T-helper 17 cell (primary cell): Measurements from ENCODE around the gene DOP1A. TPM values are rescaled to one million over a fixed set of nuclear protein-coding genes. Genes with fewer than 3 reads are reported as not detected.

Experiments used
- ATAC-seq: fragments of 150-1000 bp; cut with Tn5 transposase; 2 replicates; pipeline ENCODE4 v1.10.0; 2021; ENCODE audit warnings: mild to moderate bottlenecking, moderate library complexity
- DNase-seq, 3 donors: peaks; one replicate each; pipeline versions ENCODE4 v3.0.0 to v3.0.0-alpha.2; 2020 to 2021
- H3K9me3 ChIP-seq: one replicate; pipeline ENCODE4 v1.7.0; 2013; ENCODE audit warnings: low read length, mild to moderate bottlenecking; ENCODE audit not compliant: control insufficient read depth, poor library complexity, severe bottlenecking
- H3K27ac Mint-ChIP-seq: one replicate; pipeline ENCODE4 v1.8.0; 2022; ENCODE audit warnings: mild to moderate bottlenecking, moderate library complexity, mixed read lengths
- H3K27me3 Mint-ChIP-seq: one replicate; pipeline ENCODE4 v1.8.0; 2022; ENCODE audit warnings: mixed read lengths
- H3K36me3 Mint-ChIP-seq: one replicate; pipeline ENCODE4 v1.8.0; 2022; ENCODE audit warnings: low read depth, mixed read lengths
- H3K4me1 Mint-ChIP-seq: one replicate; pipeline ENCODE4 v1.8.0; 2022; ENCODE audit warnings: mild to moderate bottlenecking, mixed read lengths
- H3K4me3 Mint-ChIP-seq: one replicate; pipeline ENCODE4 v1.8.0; 2022; ENCODE audit warnings: mild to moderate bottlenecking, moderate library complexity, mixed read lengths
- total RNA-seq, 4 donors: library from RNA in 2 of 4; stranded (reverse) in 2 of 4; gene quantifications; one replicate each; pipeline ENCODE4 v1.2.3 and lab custom pipeline; 2022 to 2026

Gene DOP1A, protein sequence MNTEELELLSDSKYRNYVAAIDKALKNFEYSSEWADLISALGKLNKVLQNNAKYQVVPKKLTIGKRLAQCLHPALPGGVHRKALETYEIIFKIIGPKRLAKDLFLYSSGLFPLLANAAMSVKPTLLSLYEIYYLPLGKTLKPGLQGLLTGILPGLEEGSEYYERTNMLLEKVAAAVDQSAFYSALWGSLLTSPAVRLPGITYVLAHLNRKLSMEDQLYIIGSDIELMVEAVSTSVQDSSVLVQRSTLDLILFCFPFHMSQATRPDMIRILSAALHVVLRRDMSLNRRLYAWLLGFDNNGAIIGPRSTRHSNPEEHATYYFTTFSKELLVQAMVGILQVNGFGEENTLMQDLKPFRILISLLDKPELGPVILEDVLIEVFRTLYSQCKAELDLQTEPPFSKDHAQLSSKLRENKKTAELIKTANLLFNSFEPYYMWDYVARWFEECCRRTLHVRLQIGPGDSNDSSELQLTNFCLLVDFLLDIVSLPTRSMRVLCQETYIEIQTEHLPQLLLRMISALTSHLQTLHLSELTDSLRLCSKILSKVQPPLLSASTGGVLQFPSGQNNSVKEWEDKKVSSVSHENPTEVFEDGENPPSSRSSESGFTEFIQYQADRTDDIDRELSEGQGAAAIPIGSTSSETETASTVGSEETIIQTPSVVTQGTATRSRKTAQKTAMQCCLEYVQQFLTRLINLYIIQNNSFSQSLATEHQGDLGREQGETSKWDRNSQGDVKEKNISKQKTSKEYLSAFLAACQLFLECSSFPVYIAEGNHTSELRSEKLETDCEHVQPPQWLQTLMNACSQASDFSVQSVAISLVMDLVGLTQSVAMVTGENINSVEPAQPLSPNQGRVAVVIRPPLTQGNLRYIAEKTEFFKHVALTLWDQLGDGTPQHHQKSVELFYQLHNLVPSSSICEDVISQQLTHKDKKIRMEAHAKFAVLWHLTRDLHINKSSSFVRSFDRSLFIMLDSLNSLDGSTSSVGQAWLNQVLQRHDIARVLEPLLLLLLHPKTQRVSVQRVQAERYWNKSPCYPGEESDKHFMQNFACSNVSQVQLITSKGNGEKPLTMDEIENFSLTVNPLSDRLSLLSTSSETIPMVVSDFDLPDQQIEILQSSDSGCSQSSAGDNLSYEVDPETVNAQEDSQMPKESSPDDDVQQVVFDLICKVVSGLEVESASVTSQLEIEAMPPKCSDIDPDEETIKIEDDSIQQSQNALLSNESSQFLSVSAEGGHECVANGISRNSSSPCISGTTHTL (N-terminal part only)
- total RNA-seq: 10 to 100 TPM; 18.9 to 19.2 TPM
- total RNA-seq (lab: John Stamatoyannopoulos, UW): 81.3 to 108 reads per million in 2 donors

DNA sequence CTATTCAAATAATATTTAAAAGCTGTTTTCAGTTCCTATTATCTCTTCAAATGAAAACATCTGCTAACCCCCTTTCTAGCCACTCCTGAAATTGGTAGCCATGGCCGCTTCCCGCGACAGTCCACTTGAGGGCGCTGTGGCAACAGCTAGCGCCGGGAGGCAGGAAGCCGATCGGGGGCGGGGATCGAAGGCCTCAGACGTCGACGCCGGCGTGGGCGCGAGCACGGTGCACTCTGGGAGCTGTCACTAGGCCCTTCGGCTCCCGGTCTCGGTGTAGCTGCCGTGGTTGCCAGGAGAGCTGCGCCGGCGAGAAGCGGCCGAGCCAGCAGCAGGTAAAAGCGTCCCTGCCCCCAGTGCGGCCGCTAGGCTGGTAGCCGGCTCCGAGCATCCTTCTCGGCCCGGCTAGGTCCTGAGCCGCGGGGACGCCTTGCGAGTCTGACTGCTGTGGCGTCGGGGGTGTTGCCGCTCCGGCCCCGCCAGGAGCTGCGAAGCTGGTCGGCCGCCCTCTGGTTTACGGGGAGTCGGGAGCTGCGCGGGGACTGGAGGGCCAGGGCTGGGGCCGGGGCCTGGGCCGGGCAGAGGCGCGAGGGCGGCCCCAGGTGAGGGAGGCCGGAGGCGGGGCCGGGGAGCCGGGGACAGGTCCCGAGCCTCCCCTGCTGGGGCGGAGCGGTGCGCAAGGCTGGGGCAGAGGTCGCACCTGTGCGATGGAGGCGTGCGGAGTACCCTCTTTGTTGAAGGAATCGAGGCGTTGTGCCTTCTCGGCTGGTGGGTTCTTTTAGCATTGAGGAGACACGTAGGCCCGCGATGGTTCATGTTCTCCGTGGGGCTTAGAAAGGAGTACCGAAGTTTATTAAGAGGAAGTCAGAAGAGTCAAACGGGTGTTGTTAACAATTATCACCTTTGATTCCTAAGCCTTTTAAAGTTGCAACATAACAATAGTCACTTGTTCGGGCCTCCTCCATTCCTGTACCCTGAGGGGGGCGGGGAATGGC is at the start of gene DOP1A:
Gene DOP1A (plus strand): TSS at position 224 of the 992 bp plus-strand sequence. CDS start 29,307 bp downstream, outside the sequence.
- Mint-ChIP-seq H3K4me1 (peaks cover 27% of the 10 kb centered on the region), H3K27me3 (no peaks in the 10 kb centered on the region), H3K36me3 (no peaks in the 10 kb centered on the region), H3K4me3 (peak within 1 kb of the TSS; percentile 93), H3K27ac (peak within 1 kb of the TSS; percentile 87)
- H3K9me3 ChIP-seq: no peaks in the 10 kb centered on the region
- DNase-seq (peak; percentile 91 to 98 (median 95)), ATAC-seq (peak; percentile 90)

DNA sequence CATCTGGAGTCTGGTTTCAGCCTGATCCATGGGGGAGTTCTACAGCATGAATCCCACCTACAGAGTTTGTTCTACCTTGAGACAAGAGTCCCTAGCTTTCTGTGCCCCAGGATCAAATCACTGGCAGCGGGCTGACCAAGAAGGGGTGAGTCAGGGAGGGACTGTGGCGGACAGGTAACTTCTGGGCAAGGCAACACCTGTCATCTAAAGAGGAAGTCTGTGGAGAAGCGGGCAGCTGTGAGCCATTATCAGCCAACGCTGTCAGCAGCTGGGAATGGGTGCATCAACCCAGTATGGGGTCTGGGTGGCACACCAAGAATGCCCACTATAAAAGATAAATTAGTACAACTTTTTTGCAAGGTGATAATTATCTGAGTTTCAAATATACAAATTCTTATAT is 47.7 kb upstream of the DOP1A start:
- DNase-seq (no peak), ATAC-seq (no peak)
- Mint-ChIP-seq H3K4me3 (no peak overlapping the region), H3K27ac (no peak overlapping the region), H3K27me3 (no peaks in the 10 kb centered on the region), H3K4me1 (no peaks in the 10 kb centered on the region), H3K36me3 (peaks cover 9% of the 10 kb centered on the region)
- H3K9me3 ChIP-seq: no peaks in the 10 kb centered on the region

DNA sequence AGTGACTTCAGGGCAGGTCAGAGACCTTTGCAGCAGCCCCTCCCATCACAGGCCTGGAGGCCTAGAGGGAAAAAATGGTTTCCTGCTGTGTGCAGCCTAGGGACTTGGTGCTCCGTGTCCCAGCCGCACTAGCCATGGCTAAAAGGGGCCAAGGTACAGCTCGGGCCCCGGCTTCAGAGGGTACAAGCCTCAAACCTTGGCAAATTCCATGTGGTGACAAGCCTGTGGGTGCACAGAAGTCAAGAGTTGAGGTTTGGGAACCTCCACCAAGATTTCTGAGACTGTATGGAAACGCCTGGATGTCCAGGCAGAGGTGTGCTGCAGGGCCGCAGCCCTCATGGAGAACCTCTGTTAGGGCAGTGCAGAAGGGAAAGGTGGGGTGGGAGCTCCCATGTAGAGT is 35.8 kb upstream of the DOP1A start:
- ATAC-seq: no peak
- H3K4me1 Mint-ChIP-seq: no peaks in the 10 kb centered on the region
- no peaks in the 10 kb centered on the region for H3K27me3 Mint-ChIP-seq
- H3K36me3 Mint-ChIP-seq: peaks cover 7% of the 10 kb centered on the region
- no peak for DNase-seq
- H3K9me3 ChIP-seq: no peaks in the 10 kb centered on the region
- no peak overlapping the region for H3K4me3 Mint-ChIP-seq
- no peak overlapping the region for H3K27ac Mint-ChIP-seq

DNA sequence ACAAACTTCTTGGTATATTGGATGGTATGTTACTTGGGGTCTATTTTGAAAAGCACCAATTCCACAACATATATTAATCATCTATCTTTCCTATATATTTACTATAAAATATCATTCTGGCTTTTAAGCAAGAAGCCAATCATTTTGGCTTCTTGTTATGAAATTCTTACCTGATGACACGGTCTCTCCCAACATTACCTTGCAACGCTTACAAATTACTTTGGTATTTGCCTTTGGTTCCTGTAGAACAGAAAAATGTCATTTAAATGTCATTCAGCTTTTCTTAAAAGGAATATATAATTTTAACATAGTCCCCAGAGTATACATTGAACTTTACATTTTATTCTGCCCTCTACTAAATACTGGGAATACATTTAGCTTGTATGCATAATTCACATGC is 29.2 kb upstream of the DOP1A start:
- ATAC-seq (no peak), DNase-seq (no peak)
- H3K36me3 Mint-ChIP-seq: peaks cover 9% of the 10 kb centered on the region
- no peaks in the 10 kb centered on the region for H3K4me1 Mint-ChIP-seq
- H3K9me3 ChIP-seq: no peaks in the 10 kb centered on the region
- no peaks in the 10 kb centered on the region for H3K27me3 Mint-ChIP-seq
- H3K27ac Mint-ChIP-seq: no peak overlapping the region
- H3K4me3 Mint-ChIP-seq: no peak overlapping the region

DNA sequence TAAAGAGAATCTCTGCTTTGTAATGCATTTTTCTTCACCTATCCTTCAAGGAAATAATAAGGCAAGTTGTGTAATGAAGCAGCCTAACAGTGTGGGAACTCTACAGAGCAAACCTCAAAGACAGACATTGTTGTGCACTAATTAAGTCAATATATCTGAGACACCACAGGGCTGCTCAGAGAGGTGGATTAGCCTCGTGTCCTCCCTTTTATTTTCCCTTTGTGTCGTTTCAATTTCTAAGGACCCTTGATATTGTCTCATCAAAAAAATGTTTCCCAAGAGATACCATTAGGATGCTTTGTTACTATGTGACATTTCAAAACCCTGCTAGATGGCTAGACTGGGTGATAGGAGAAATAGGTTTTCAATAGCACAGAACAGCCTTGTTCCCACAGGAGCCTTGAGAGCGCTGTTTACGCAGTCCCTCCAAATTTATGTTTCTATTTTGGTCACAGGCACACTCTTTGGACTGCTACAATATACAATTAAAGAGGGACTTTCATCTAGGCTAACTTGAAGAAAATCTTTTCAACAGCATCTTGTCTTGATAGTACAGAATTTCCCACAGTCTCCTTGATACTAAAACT is 24.9 kb upstream of the DOP1A start:
- no peaks in the 10 kb centered on the region for H3K9me3 ChIP-seq
- H3K27ac Mint-ChIP-seq: no peak overlapping the region
- peaks cover 2% of the 10 kb centered on the region for H3K4me1 Mint-ChIP-seq
- H3K36me3 Mint-ChIP-seq: peaks cover under 1% of the 10 kb centered on the region
- ATAC-seq (no peak), DNase-seq (no peak)
- H3K4me3 Mint-ChIP-seq: no peak overlapping the region
- no peaks in the 10 kb centered on the region for H3K27me3 Mint-ChIP-seq

DNA sequence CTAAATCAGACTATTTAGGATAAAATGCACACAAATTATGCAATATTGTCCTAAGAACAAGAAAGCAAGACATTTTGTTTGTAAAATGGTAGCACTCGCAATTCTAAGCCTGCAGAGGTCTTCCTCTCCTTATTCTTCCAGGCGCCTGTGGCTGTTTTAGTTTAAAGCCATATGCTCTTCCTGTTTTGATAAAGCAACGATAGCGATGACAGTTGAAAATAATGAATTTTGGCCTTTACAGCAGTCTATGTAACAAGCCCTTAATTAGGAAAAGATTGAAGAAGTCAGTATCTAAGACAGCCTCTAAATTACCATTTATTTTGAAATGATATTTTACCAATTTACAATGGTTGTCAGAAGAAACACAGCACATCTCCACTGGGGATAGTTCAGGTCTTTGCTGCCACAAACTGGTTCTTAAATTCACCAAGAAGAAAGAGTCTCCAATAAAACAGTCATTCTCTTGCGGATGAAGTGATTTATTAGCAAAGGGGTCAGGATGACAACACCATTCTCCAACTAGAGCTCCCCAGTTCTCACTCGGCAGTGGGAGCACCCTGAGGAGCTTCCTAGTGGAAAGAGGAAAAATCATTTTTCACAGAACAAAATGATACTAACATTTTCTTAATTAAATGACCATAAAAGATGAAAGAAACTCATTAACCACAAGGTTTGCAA is 23.2 kb upstream of the DOP1A start:
- ATAC-seq (no peak), DNase-seq (no peak)
- H3K4me3 Mint-ChIP-seq: no peak overlapping the region
- no peaks in the 10 kb centered on the region for H3K27me3 Mint-ChIP-seq
- H3K36me3 Mint-ChIP-seq: no peaks in the 10 kb centered on the region
- no peak overlapping the region for H3K27ac Mint-ChIP-seq
- no peaks in the 10 kb centered on the region for H3K9me3 ChIP-seq
- H3K4me1 Mint-ChIP-seq: peaks cover 2% of the 10 kb centered on the region

DNA sequence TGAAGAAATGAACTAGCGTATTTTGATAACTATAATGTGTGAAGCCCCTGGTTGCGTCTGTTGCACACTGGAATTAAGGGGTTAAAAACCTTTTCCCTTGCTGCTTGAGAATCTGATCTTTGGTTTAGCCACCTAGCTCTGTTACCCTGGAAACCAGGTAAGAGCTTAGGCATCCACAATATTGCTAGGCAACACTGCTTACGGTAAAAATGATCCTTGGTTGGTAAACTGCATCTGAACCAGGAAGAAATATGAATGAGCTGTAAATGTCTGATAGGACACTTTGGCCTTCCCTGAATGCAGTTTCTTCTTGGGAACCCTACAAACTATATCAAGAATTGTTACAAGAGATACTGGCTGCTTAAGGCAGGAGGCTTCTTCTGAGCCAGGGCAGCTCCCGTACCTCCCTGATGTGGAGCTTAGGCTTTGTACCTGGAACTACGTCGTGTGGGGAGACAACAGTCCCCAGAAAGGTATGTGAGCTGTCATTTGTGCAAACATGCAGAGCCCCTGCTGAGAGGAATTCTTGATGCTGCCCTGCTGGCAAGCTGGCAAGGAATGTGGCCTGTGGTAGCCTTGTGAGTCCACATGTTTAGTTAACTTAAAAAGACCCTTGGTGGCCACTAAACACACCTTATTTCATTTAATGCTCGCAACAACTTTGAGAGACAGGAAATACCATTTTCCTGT is 20.3 kb upstream of the DOP1A start:
- H3K27ac Mint-ChIP-seq: peak overlapping the region; percentile 21
- H3K27me3 Mint-ChIP-seq: no peaks in the 10 kb centered on the region
- ATAC-seq (no peak), DNase-seq (no peak)
- no peaks in the 10 kb centered on the region for H3K36me3 Mint-ChIP-seq
- no peak overlapping the region for H3K4me3 Mint-ChIP-seq
- no peaks in the 10 kb centered on the region for H3K9me3 ChIP-seq
- peaks cover 2% of the 10 kb centered on the region for H3K4me1 Mint-ChIP-seq

DNA sequence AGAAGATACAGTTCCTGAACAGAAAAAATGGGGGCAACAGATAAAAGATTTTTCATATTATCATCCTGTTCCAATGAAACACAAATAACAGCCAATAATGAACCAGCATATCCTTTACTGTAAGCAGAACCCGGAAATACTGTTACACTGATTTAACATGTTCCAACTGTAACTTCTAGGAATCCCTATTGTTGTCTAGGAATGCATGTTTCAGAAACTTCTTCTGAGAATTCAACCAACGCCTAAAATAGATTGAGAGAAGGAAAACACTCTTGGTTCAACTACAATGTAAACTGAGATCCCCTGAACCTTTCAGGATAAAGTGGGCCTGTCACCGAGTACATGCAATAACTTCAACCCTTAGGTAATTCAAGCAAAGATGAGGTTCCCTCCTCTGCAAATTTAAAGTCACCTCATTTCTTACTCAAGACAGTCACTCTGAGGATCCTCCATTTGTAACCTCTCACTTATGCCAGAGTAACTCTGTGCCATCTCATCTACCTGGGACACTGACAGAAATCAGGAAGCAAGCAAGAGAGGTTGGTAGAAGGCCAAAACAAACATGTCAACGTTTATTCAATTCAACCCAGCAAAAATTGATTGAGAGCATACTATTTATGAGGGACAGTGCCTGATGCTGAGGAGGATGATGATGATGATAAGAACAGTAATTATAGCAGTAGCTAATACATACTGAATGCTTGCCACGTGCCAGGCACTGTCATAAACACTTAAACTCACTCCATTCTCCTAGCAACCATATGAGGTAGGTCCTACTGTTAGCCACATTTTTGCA is 15.9 kb upstream of the DOP1A start:
- Mint-ChIP-seq H3K27ac (no peak overlapping the region), H3K4me1 (peaks cover 12% of the 10 kb centered on the region), H3K27me3 (no peaks in the 10 kb centered on the region), H3K4me3 (no peak overlapping the region), H3K36me3 (peaks cover 6% of the 10 kb centered on the region)
- ATAC-seq: no peak
- H3K9me3 ChIP-seq: no peaks in the 10 kb centered on the region
- DNase-seq: no peak

DNA sequence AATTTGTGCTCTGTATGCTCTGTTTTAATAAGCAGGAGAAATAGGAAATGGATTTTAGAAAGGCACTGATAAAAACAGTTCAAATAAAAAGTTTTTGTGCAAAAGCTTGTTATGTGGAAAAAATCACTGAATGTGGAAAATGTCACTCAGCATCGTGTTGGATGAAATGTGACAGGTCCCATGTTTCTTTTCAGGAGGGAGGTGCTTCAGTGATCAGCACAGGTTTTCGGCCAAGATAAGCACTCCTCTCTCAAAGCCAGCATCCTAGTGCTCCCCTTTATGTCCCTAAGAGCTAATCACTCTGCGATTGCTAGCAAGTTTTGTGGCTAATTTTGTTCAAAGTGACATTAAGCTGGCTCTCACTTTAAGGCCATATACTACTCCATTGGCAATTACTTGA is 13.8 kb upstream of the DOP1A start:
- DNase-seq (no peak), ATAC-seq (no peak)
- H3K9me3 ChIP-seq: no peaks in the 10 kb centered on the region
- Mint-ChIP-seq H3K27me3 (no peaks in the 10 kb centered on the region), H3K36me3 (peaks cover 9% of the 10 kb centered on the region), H3K4me3 (no peak overlapping the region), H3K4me1 (peaks cover 15% of the 10 kb centered on the region), H3K27ac (no peak overlapping the region)

DNA sequence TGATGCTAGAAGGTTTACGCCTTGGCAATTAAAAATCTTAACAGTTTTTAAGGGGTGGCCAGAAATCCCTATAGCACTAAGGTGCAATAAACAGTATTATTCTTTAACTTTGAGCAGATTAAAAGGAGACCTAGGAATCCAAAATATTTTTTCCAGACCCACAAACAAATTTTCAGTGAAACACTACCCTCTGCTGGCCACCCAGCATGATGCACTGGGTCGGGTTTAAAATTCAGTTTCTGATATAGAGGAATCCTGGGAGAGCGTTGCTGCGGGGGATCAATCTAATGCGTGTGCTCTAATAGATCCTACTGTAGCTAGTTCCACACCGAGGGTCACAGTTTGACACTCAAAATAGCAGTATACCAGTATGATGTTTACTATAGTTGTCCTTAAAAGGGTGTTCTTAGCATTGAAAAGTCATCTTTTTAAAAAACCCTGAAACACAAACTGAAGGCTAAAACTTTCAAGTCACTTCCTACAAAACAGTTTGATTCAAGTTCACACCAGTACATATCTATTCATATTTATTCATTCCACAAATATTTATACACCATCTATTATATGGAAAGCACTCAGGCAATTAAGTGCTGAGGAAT is 12.0 kb upstream of the DOP1A start:
- Mint-ChIP-seq H3K27me3 (no peaks in the 10 kb centered on the region), H3K4me3 (no peak overlapping the region), H3K36me3 (peaks cover 11% of the 10 kb centered on the region), H3K27ac (no peak overlapping the region), H3K4me1 (peaks cover 20% of the 10 kb centered on the region)
- H3K9me3 ChIP-seq: no peaks in the 10 kb centered on the region
- DNase-seq (peak in 1 of 3 donors; percentile 20), ATAC-seq (peak; percentile 66)
